VCaP (cell line): ENCODE measurements around the gene SOX9.

ENCODE experiments used
- H3K27ac ChIP-seq: fragments of 450-650 bp; 2 replicates; pipeline ENCODE4 v1.5.1; 2017
- TF ChIP-seq, protein P1 (sequence below): fragments of 450-650 bp; conservative IDR thresholded peaks from 2 replicates; pipeline ENCODE4 v1.5.1; 2017; ENCODE audit warnings: mild to moderate bottlenecking, moderate library complexity

Gene SOX9

GRCh38 chr17:72151565-72152386 is 31.0 kb downstream of the SOX9 start:
- peak overlapping the region; percentile 86 for H3K27ac ChIP-seq
- TF ChIP-seq, protein P1, sequence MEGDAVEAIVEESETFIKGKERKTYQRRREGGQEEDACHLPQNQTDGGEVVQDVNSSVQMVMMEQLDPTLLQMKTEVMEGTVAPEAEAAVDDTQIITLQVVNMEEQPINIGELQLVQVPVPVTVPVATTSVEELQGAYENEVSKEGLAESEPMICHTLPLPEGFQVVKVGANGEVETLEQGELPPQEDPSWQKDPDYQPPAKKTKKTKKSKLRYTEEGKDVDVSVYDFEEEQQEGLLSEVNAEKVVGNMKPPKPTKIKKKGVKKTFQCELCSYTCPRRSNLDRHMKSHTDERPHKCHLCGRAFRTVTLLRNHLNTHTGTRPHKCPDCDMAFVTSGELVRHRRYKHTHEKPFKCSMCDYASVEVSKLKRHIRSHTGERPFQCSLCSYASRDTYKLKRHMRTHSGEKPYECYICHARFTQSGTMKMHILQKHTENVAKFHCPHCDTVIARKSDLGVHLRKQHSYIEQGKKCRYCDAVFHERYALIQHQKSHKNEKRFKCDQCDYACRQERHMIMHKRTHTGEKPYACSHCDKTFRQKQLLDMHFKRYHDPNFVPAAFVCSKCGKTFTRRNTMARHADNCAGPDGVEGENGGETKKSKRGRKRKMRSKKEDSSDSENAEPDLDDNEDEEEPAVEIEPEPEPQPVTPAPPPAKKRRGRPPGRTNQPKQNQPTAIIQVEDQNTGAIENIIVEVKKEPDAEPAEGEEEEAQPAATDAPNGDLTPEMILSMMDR = peak; percentile 31; the same call in 1 of the 2 replicates

- TF ChIP-seq, protein P1 = no peak
- peak overlapping the region; percentile 86 for H3K27ac ChIP-seq
These were observed 31.6 kb downstream of the SOX9 start for GRCh38 chr17:72152387-72152929.

- TF ChIP-seq, protein P1 = no peak
- H3K27ac ChIP-seq = peak overlapping the region; percentile 1; the same call in 1 of the 2 replicates
These were observed 38.4 kb downstream of the SOX9 start for GRCh38 chr17:72158895-72159885.

GRCh38 chr17:72162569-72162968 is 41.7 kb downstream of the SOX9 start:
- TF ChIP-seq, protein P1 = no peak
- H3K27ac ChIP-seq = no peak overlapping the region

DNA sequence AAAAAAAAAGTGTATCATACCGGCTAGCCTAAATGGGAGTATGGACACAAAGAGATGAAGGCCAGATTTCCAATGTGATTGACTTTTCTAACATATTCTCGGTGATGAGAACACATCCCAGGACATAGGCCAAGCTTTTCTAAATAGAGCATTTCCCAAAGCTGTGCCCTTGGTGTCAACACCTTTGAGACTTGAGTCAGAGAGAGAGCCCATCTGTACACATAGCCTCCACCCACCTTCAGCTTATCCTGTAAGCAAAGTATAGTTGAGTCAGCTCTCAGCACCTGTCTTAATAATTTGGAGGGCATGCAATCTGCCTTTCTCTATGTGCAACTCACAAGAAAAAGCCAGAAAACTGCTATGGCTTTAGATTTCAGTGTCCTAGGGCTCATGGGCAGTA is 42.7 kb downstream of the SOX9 start:
- TF ChIP-seq, protein P1 = no peak
- H3K27ac ChIP-seq = no peak overlapping the region

GRCh38 chr17:72164158-72164739 is 43.4 kb downstream of the SOX9 start:
- no peak overlapping the region for H3K27ac ChIP-seq
- TF ChIP-seq, protein P1 = no peak
